Tibial nerve (tissue), 4 donors: ENCODE measurements around the gene DNAH14. TPM values are rescaled to one million over a fixed set of nuclear protein-coding genes. Genes with fewer than 3 reads are reported as not detected.
A peak's percentile ranks its signal among the peaks of the same experiment; 100 is the strongest.

Experiments
- DNase-seq, 2 donors: peaks; one replicate each; pipeline ENCODE4 v3.0.0-alpha.2; 2019; ENCODE audit warnings: low spot score in 2 of 2
- H3K27ac ChIP-seq, 4 donors: fragments of 200-600 bp; sonication (generic) in 3 of 4; one replicate each; pipeline ENCODE4 v1.5.1; 2017 to 2019; ENCODE audit warnings: mild to moderate bottlenecking in 1 of 4
- H3K27me3 ChIP-seq, 2 donors: fragments of 200-600 bp; sonication (generic) in 1 of 2; one replicate each; pipeline versions ENCODE4 v1.5.1 to v1.6.0; 2017 to 2019
- H3K36me3 ChIP-seq, 3 donors: fragments of 200-600 bp; sonication (generic); one replicate each; pipeline ENCODE4 v1.5.1; 2018 to 2019
- H3K4me1 ChIP-seq, 4 donors: fragments of 200-600 bp; sonication (generic) in 3 of 4; one replicate each; pipeline ENCODE4 v1.5.1; 2017 to 2019
- H3K4me3 ChIP-seq, 4 donors: fragments of 200-600 bp; sonication (generic) in 3 of 4; one replicate each; pipeline ENCODE4 v1.5.1; 2017 to 2019; ENCODE audit warnings: mild to moderate bottlenecking in 1 of 4, moderate library complexity in 1 of 4
- H3K9me3 ChIP-seq, 4 donors: fragments of 200-600 bp; sonication (generic) in 3 of 4; one replicate each; pipeline ENCODE4 v1.5.1; 2017 to 2019
- CTCF ChIP-seq, 5 experiments: fragments of 200-600 bp in 3 of 5; fragments of 450-650 bp in 2 of 5; sonication (generic) in 3 of 5; IDR thresholded peaks; one replicate each; pipeline ENCODE4 v1.5.1; 2016 to 2019; ENCODE audit warnings: antibody characterized with exemption in 5 of 5, mild to moderate bottlenecking in 3 of 5, moderate library complexity in 2 of 5
- EP300 ChIP-seq, 2 donors: sonication (generic); formaldehyde crosslinking; IDR thresholded peaks; one replicate each; pipeline ENCODE4 v1.6.1; 2017; ENCODE audit warnings: antibody characterized with exemption in 2 of 2, mild to moderate bottlenecking in 1 of 2
- POLR2A ChIP-seq, 2 donors: fragments of 450-650 bp; IDR thresholded peaks; one replicate each; pipeline ENCODE4 v1.6.1; 2017; ENCODE audit warnings: antibody characterized with exemption in 2 of 2, mild to moderate bottlenecking in 2 of 2, moderate library complexity in 2 of 2
- WGBS, 2 donors: methylation state at CpG; one replicate each; pipeline ENCODE4 v1.1.5; 2018; 5-methylcytosine and 5-hydroxymethylcytosine counted together
- total RNA-seq, 4 donors: library from RNA; depleted of rRNA; stranded (reverse); fragments of >200 nt; gene quantifications; one replicate each; pipeline ENCODE4 v1.1.0, GENCODE V29; 2016

The DNAH14 gene
- total RNA-seq, 4 donors from 2014 or later = 1.2 to 6.5 (median 4.4) TPM

- peak overlapping the region; percentile 78 to 99 (median 91) for H3K4me3 ChIP-seq
- peak; percentile 77 to 80 for DNase-seq
- peak overlapping the region; percentile 87 to 95 (median 94) for H3K27ac ChIP-seq
- no peaks in the 10 kb centered on the region for H3K36me3 ChIP-seq
- WGBS, 2 donors = 0% methylated on average over 43 to 71 of the region's 81 CpGs
- H3K9me3 ChIP-seq = peaks cover 0 to 8% (median 0%) of the 10 kb centered on the region in 4 donors
- H3K4me1 ChIP-seq = peaks cover 0 to 44% (median 13%) of the 10 kb centered on the region in 4 donors
- TF ChIP-seq CTCF (IDR thresholded peaks at IDR 0.05) = no peak
- TF ChIP-seq EP300 (IDR thresholded peaks at IDR 0.05) = peak; percentile 1 to 83
- peak; percentile 5 to 81 for TF ChIP-seq POLR2A (IDR thresholded peaks at IDR 0.05)
- no peaks in the 10 kb centered on the region for H3K27me3 ChIP-seq
Measured at GRCh38 chr1:225428068-225428880, 498.8 kb downstream of the DNAH14 start.

- Histone ChIP-seq H3K36me3 (no peaks in the 10 kb centered on the region), H3K4me3 (peak overlapping the region; percentile 78 to 99 (median 91)), H3K9me3 (peaks cover 0 to 8% (median 0%) of the 10 kb centered on the region in 4 donors), H3K27me3 (no peaks in the 10 kb centered on the region), H3K27ac (peak overlapping the region; percentile 87 to 95 (median 94)), H3K4me1 (peaks cover 0 to 39% (median 13%) of the 10 kb centered on the region in 4 donors)
- TF ChIP-seq POLR2A (IDR thresholded peaks at IDR 0.05) (no peak), EP300 (IDR thresholded peaks at IDR 0.05) (no peak), CTCF (IDR thresholded peaks at IDR 0.05) (no peak)
- WGBS, 2 donors = 19 to 20% methylated on average over 7 of the region's 7 CpGs
- no peak for DNase-seq
Measured at GRCh38 chr1:225428881-225429455, 499.5 kb downstream of the DNAH14 start.

- Histone ChIP-seq H3K4me1 (peaks cover 0 to 26% (median 11%) of the 10 kb centered on the region in 4 donors), H3K9me3 (peaks cover 0 to 8% (median 0%) of the 10 kb centered on the region in 4 donors), H3K27me3 (no peaks in the 10 kb centered on the region), H3K27ac (no peak overlapping the region), H3K4me3 (no peak overlapping the region), H3K36me3 (no peaks in the 10 kb centered on the region)
- no peak for TF ChIP-seq EP300 (IDR thresholded peaks at IDR 0.05)
- no peak for TF ChIP-seq CTCF (IDR thresholded peaks at IDR 0.05)
- TF ChIP-seq POLR2A (IDR thresholded peaks at IDR 0.05) = no peak
- WGBS, 2 donors = 83 to 86% methylated on average over 7 of the region's 7 CpGs
- DNase-seq = no peak
Measured at GRCh38 chr1:225430301-225430700, 500.8 kb downstream of the DNAH14 start.

- no peak for DNase-seq
- 96 to 100% methylated on average over 18 to 29 of the region's 36 CpGs for WGBS, 2 donors
- no peaks in the 10 kb centered on the region for H3K36me3 ChIP-seq
- peaks cover 0 to 8% (median 0%) of the 10 kb centered on the region in 4 donors for H3K9me3 ChIP-seq
- no peak overlapping the region for H3K4me3 ChIP-seq
- peaks cover 0 to 16% (median 6%) of the 10 kb centered on the region in 4 donors for H3K4me1 ChIP-seq
- no peak overlapping the region for H3K27ac ChIP-seq
- TF ChIP-seq POLR2A (IDR thresholded peaks at IDR 0.05) = no peak
- no peak for TF ChIP-seq CTCF (IDR thresholded peaks at IDR 0.05)
- TF ChIP-seq EP300 (IDR thresholded peaks at IDR 0.05) = no peak
- H3K27me3 ChIP-seq = no peaks in the 10 kb centered on the region
Measured at GRCh38 chr1:225431081-225431863, 501.8 kb downstream of the DNAH14 start.
